Ramos (cell line): ENCODE data around the gene PGA4.

ENCODE experiments used
- in situ Hi-C: fragments of 300-500 bp; cut with MboI; formaldehyde crosslinking; loops from one replicate; pipeline ENCODE4 v1.14.3; 2022; ENCODE audit warnings: low sequenced_read_pairs; ENCODE audit not compliant: unreplicated experiment

PGA4 gene

DNA sequence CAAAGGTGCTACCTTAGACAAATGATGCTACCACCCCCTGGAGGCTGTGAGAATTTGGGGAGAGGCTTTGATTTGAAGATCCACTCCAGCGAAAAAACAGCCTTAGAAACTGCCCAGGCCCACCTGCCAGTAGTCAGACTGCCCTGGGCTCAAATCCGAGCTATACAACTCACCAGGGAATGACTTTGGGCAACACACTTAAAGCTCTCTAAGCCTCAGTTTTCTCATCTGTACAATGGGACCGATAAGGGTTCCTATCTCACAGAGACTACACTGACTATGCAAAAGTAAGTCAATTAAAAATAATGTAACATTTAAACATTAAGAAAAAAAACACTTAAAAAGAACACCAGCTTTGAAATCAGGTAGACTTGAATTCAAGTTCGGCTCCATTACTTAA lies 53.0 kb downstream of the PGA4 start:
- in situ Hi-C loops: no loop called here

DNA sequence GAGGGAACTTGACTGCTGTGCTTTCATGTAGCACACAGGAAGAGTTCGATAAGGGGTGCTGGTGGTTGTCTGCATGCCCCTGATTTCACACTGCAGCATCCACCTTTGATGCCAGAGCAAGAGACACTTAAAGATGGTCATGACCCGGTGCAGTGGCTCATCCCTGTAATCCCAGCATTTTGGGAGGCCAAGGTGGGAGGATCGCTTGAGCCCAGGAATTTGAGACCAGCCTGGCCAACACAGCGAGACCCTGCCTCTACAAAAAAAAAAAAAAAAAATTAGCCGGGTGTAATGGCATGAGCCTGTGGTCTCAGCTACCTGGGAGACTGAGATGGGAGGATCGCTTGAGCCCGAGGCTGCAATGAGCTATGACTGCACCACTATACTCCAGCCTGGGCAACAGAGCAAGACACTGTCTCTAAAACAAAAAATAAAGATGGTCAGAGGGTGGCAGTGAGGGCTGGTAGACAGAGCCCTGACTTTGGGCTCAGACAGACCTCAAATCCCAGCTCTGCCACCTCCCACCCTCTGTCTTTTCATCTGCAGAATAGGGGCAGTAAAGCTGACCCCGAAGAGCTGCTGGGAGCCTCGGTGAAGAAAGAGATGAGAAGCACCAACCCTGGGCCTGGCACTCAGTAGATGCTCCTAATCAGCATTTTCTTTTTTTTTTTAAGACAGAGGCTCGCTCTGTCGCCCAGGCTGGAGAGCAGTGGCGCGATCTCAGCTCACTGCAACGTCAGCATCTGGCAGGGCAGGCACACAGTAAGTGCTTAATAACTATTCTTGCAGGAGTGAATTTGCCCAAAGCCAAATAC lies 55.2 kb downstream of the PGA4 start:
- in situ Hi-C loops: no loop called here

DNA sequence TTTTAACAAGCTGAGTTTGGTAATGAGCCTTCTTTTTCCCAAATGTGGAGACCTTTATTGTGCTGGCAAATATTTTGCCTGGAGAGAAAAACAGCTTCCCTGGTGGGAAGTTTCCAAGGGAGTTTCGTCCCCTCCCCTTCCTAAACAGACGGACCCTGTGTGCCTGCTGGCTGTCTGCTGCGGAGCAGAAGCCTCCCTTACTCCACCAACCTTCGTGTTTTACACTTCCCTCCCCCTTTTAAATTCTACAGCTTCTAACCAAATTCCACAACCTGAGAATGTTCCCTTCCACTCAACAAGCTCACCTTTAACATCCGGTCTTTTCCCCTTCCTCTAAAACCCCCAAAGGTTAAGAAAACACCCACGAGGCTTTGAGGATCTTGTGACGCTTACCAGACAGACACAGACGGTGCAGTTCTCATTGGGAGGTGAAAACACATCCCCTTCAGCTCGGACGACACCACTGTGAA lies 55.9 kb downstream of the PGA4 start:
- in situ Hi-C loops: no loop called here

DNA sequence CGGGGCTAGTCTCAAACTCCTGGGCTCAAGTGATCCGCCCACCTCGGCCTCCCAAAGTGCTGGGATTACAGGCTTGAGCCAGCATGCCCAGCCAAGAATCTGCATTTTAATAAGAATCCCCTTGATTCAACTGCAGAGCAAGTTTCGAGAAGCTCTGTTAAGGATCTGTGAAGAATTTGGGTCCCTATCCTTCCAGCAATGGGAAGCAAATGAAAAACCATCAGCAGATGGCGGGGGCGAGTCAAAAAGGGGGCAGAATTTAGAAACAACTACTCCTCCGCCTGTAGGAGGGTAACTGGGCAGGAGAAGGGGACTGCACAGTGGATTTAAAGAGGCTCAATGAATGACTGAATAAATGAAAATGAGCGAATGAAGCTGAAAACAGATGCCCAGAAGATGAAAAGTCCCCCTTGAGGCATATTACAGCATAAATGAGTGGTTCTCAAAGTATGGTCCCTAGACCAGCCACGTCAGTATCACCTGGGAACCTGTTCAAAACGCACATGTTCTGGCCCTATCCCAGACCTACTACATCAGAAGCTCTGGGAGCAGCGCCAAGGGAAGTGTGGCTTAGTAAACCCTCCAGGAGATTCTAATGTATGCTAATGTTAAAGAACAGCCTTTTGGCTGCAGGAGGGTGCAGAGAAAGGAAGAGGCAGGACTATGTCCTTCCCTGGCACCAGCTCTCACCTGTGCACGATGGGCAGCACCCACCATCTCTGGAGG lies 58.0 kb downstream of the PGA4 start:
- in situ Hi-C loops: no loop called here

DNA sequence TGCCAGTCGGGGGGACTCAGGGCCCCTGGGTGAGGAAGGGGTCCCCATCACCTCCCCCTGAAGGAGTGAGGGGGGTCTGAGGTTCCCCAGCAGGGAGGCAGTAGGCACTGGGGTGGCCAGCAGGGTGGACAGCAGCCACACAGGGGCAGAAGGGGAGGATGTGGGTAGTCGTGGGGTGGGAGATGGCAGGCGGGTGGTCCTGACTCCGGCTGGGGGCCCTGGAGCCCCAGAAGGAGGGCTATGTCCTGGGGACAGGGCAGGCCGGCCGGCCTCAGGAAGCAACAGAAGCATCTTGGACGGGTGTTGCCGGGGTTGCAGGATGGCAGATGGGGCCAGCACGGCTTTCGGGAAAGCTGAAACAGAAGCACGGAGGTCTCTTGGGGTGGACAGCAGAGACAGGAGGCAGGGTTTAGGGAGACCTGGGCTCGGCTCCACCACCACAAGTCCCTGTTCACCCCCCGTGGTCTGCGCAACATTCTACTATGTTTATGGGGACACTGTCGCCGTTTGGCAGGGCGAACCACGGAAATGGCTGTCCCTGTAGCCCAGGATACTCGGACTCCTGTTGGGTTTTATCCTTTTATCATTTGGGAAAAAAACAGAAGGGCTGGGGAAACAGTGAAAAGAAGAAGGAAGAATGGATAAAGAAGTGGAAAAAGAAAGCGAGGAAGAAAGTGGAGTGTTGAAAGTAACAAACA lies 58.9 kb downstream of the PGA4 start:
- in situ Hi-C loops: no loop called here
